HG03095 (cell line): Measurements from ENCODE around the gene TNFRSF25.
"Not testable (repeated sequence)": the region's sequence is repeated elsewhere in the genome, so short reads cannot be mapped to it uniquely, and the experiment has no call there.

ENCODE experiments used
- ATAC-seq: cut with Tn5 transposase; IDR thresholded peaks from one replicate; pipeline ENCODE4 v1.9.1; 2021; ENCODE audit warnings: moderate library complexity; ENCODE audit not compliant: unreplicated experiment

TNFRSF25 gene

GRCh38 chr1:6454856-6455751 lies 10.9 kb downstream of the TNFRSF25 start:
- no peak for ATAC-seq

- ATAC-seq, result not testable (repeated sequence)
Measured at GRCh38 chr1:6453895-6454855, 11.8 kb downstream of the TNFRSF25 start.

- ATAC-seq, result no peak
Measured at GRCh38 chr1:6450943-6451373, 15.0 kb downstream of the TNFRSF25 start.

GRCh38 chr1:6450486-6450885 lies 15.5 kb downstream of the TNFRSF25 start:
- ATAC-seq, result not testable (repeated sequence)

GRCh38 chr1:6450005-6450450 lies 15.9 kb downstream of the TNFRSF25 start:
- ATAC-seq, result no peak

- ATAC-seq, result no peak
Measured at GRCh38 chr1:6448749-6449631, 17.0 kb downstream of the TNFRSF25 start.

GRCh38 chr1:6447818-6448748 lies 17.9 kb downstream of the TNFRSF25 start:
- no peak for ATAC-seq

- ATAC-seq, result no peak
Measured at GRCh38 chr1:6447016-6447817, 18.8 kb downstream of the TNFRSF25 start.

- no peak for ATAC-seq
Measured at GRCh38 chr1:6446665-6447015, 19.3 kb downstream of the TNFRSF25 start.

GRCh38 chr1:6445929-6446328 lies 20.0 kb downstream of the TNFRSF25 start:
- ATAC-seq, result not testable (repeated sequence)

- no peak for ATAC-seq
Measured at GRCh38 chr1:6445062-6445763, 20.8 kb downstream of the TNFRSF25 start.

GRCh38 chr1:6444377-6444776 lies 21.6 kb downstream of the TNFRSF25 start:
- ATAC-seq, result no peak

- ATAC-seq, result no peak
Measured at GRCh38 chr1:6443339-6444115, 22.4 kb downstream of the TNFRSF25 start.

- ATAC-seq, result no peak
Measured at GRCh38 chr1:6441586-6441985, 24.4 kb downstream of the TNFRSF25 start.

GRCh38 chr1:6440198-6441126 lies 25.5 kb downstream of the TNFRSF25 start:
- no peak for ATAC-seq

- no peak for ATAC-seq
Measured at GRCh38 chr1:6438047-6438525, 27.9 kb downstream of the TNFRSF25 start.
